RWPE2 (cell line): ENCODE measurements around the gene ZNF398.

Experiments
- ATAC-seq: fragments of 200-7000 bp; cut with Tn5 transposase; 3 replicates; pipeline ENCODE4 v1.9.1; 2021; ENCODE audit warnings: low read depth
- DNase-seq: peaks from one replicate; pipeline ENCODE4 v3.0.0-alpha.2; 2020; ENCODE audit warnings: low spot score
- H3K27ac ChIP-seq: fragments of 450-650 bp; 2 replicates; pipeline ENCODE4 v1.5.1; 2017; ENCODE audit warnings: mild to moderate bottlenecking; ENCODE audit not compliant: poor library complexity, severe bottlenecking
- H3K27me3 ChIP-seq: fragments of 250-450 bp; sonication (Bioruptor Pico); 2 replicates; pipeline ENCODE4 v1.5.1; 2021; ENCODE audit warnings: mild to moderate bottlenecking, moderate library complexity; ENCODE audit not compliant: insufficient read depth, poor library complexity, severe bottlenecking
- H3K36me3 ChIP-seq: fragments of 250-450 bp; sonication (Bioruptor Pico); 2 replicates; pipeline ENCODE4 v1.5.1; 2020; ENCODE audit warnings: low read depth, mild to moderate bottlenecking, moderate library complexity
- H3K4me1 ChIP-seq: fragments of 250-450 bp; sonication (Bioruptor Pico); 2 replicates; pipeline ENCODE4 v1.5.1; 2021; ENCODE audit warnings: mild to moderate bottlenecking, moderate library complexity; ENCODE audit not compliant: insufficient read depth, poor library complexity, severe bottlenecking
- H3K4me3 ChIP-seq: fragments of 250-450 bp; sonication (Bioruptor Pico); 2 replicates; pipeline ENCODE4 v1.5.1; 2021; ENCODE audit warnings: mild to moderate bottlenecking, moderate library complexity; ENCODE audit not compliant: severe bottlenecking
- H3K9me3 ChIP-seq: fragments of 250-450 bp; sonication (Bioruptor Pico); 2 replicates; pipeline ENCODE4 v1.5.1; 2021; ENCODE audit warnings: mild to moderate bottlenecking, moderate library complexity; ENCODE audit not compliant: severe bottlenecking
- TF ChIP-seq, protein P1 (sequence below): fragments of 450-650 bp; IDR thresholded peaks from one replicate; pipeline ENCODE4 v1.5.1; 2017; ENCODE audit warnings: mild to moderate bottlenecking, moderate library complexity; ENCODE audit not compliant: poor library complexity, severe bottlenecking

ZNF398 gene

DNA sequence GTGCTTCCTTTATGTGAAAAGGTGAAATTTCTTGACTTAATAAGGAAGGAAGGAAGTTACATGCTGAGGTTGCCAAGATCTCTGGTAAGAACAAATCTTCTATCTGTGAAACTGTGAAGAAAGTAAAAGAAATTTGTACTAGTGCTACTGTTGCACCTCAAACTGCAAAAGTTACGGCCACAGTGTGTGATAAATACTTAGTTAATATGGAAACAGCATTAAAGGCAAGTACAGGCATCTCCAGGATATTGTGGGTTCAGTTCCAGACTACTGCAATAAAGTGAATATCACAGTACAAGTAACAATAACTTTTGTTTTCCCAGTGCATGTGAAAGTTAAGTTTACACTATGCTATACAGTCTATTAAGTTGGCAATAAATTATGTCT is 25.3 kb downstream of the ZNF398 start:
- no peak for DNase-seq
- Histone ChIP-seq H3K27ac (peak overlapping the region; percentile 82), H3K9me3 (no peaks in the 10 kb centered on the region), H3K4me3 (no peak overlapping the region), H3K36me3 (peaks cover 76% of the 10 kb centered on the region), H3K27me3 (no peaks in the 10 kb centered on the region), H3K4me1 (peaks cover 13% of the 10 kb centered on the region)
- ATAC-seq, result no peak
- TF ChIP-seq, protein P1, sequence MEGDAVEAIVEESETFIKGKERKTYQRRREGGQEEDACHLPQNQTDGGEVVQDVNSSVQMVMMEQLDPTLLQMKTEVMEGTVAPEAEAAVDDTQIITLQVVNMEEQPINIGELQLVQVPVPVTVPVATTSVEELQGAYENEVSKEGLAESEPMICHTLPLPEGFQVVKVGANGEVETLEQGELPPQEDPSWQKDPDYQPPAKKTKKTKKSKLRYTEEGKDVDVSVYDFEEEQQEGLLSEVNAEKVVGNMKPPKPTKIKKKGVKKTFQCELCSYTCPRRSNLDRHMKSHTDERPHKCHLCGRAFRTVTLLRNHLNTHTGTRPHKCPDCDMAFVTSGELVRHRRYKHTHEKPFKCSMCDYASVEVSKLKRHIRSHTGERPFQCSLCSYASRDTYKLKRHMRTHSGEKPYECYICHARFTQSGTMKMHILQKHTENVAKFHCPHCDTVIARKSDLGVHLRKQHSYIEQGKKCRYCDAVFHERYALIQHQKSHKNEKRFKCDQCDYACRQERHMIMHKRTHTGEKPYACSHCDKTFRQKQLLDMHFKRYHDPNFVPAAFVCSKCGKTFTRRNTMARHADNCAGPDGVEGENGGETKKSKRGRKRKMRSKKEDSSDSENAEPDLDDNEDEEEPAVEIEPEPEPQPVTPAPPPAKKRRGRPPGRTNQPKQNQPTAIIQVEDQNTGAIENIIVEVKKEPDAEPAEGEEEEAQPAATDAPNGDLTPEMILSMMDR, result no peak

GRCh38 chr7:149175150-149175549 is 27.9 kb downstream of the ZNF398 start:
- no peak overlapping the region for H3K27ac ChIP-seq
- TF ChIP-seq, protein P1, result no peak
- no peaks in the 10 kb centered on the region for H3K27me3 ChIP-seq
- no peak overlapping the region for H3K4me3 ChIP-seq
- H3K36me3 ChIP-seq, result peaks cover 72% of the 10 kb centered on the region
- ATAC-seq, result no peak
- no peaks in the 10 kb centered on the region for H3K9me3 ChIP-seq
- H3K4me1 ChIP-seq, result peaks cover 13% of the 10 kb centered on the region
- DNase-seq, result no peak

GRCh38 chr7:149179241-149179640 is 32.0 kb downstream of the ZNF398 start:
- H3K27ac ChIP-seq, result no peak overlapping the region
- H3K36me3 ChIP-seq, result peaks cover 49% of the 10 kb centered on the region
- DNase-seq (no peak), ATAC-seq (no peak)
- no peak overlapping the region for H3K4me3 ChIP-seq
- TF ChIP-seq, protein P1, result no peak
- H3K4me1 ChIP-seq, result peaks cover 18% of the 10 kb centered on the region
- no peaks in the 10 kb centered on the region for H3K9me3 ChIP-seq
- H3K27me3 ChIP-seq, result no peaks in the 10 kb centered on the region

DNA sequence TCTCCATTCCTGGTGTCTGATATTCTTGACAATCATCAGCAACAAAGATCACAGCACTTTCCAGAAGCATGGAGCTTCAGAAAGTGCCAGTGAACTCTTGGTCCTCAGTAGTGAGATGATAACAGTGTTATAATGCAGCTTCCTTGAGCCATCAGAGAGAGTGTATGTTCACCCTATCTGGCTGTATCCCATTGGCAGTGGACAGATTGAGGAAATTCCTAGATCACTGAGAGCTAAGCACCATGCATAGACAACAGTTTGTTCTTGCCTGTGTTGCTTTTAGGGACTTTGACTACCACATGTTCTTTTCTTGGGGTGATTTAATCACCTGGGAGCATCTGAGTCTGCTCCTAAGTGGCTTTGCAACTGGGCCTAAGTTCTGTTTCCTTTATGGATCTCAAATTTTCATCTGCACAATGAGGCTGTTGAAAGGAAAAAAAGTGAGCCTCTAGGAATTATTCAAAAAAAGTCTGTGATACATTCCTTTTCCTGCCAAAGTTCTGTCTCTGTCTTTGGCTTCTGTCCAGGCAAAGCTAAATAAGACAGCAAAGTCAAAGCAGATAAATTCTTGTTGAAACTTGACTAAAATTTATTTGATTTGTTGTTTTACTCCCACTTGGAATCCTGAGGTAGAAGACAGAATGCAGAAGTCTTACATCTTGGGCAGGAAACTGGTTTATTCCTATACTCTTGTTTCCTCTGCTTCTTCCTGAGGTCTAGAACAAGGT is 33.6 kb downstream of the ZNF398 start:
- Histone ChIP-seq H3K27ac (peak overlapping the region; percentile 77), H3K4me3 (no peak overlapping the region), H3K36me3 (peaks cover 35% of the 10 kb centered on the region), H3K9me3 (no peaks in the 10 kb centered on the region), H3K27me3 (no peaks in the 10 kb centered on the region), H3K4me1 (peaks cover 18% of the 10 kb centered on the region)
- TF ChIP-seq, protein P1, result no peak
- ATAC-seq (peak; percentile 56), DNase-seq (no peak)

GRCh38 chr7:149181450-149181790 is 34.2 kb downstream of the ZNF398 start:
- Histone ChIP-seq H3K9me3 (no peaks in the 10 kb centered on the region), H3K27ac (peak overlapping the region; percentile 77), H3K27me3 (no peaks in the 10 kb centered on the region), H3K4me3 (no peak overlapping the region), H3K4me1 (peaks cover 18% of the 10 kb centered on the region), H3K36me3 (peaks cover 29% of the 10 kb centered on the region)
- DNase-seq (no peak), ATAC-seq (no peak)
- TF ChIP-seq, protein P1, result no peak
